Vagina (tissue), 2 donors: Measurements from ENCODE around the gene STARD4. TPM values are rescaled to one million over a fixed set of nuclear protein-coding genes. Genes with fewer than 3 reads are reported as not detected.

Experiments used
- DNase-seq, 2 donors: peaks; one replicate each; pipeline ENCODE4 v3.0.0-alpha.2; 2017; ENCODE audit errors: extremely low spot score in 2 of 2
- H3K27ac ChIP-seq: fragments of 200-600 bp; sonication (generic); one replicate; pipeline ENCODE4 v1.5.1; 2019
- H3K27me3 ChIP-seq: fragments of 200-600 bp; sonication (generic); one replicate; pipeline ENCODE4 v1.5.1; 2019
- H3K36me3 ChIP-seq, 2 donors: fragments of 200-600 bp; sonication (generic); one replicate each; pipeline ENCODE4 v1.5.1; 2017 to 2019
- H3K4me1 ChIP-seq: fragments of 200-600 bp; sonication (generic); one replicate; pipeline ENCODE4 v1.5.1; 2019
- H3K4me3 ChIP-seq, 2 donors: fragments of 200-600 bp; sonication (generic); 1 replicate in 1 of 2; 2 replicates in 1 of 2; pipeline ENCODE4 v1.5.1; 2016 to 2019
- H3K9me3 ChIP-seq: fragments of 200-600 bp; sonication (generic); one replicate; pipeline ENCODE4 v1.5.1; 2019
- CTCF ChIP-seq, 3 experiments: fragments of 450-650 bp in 2 of 3; fragments of 200-600 bp in 1 of 3; sonication (generic) in 1 of 3; IDR thresholded peaks; one replicate each; pipeline ENCODE4 v1.5.1; 2017 to 2019; ENCODE audit warnings: antibody characterized with exemption in 3 of 3, mild to moderate bottlenecking in 2 of 3, moderate library complexity in 2 of 3
- POLR2A ChIP-seq, 2 donors: fragments of 450-650 bp; IDR thresholded peaks; one replicate each; pipeline ENCODE4 v1.6.1; 2017; ENCODE audit warnings: antibody characterized with exemption in 2 of 2, mild to moderate bottlenecking in 2 of 2, moderate library complexity in 2 of 2
- POLR2AphosphoS5 ChIP-seq, 2 donors: sonication (generic); formaldehyde crosslinking; IDR thresholded peaks; one replicate each; pipeline ENCODE4 v1.9.0; 2017; ENCODE audit warnings: antibody characterized with exemption in 2 of 2, mild to moderate bottlenecking in 2 of 2, low read depth in 1 of 2; ENCODE audit not compliant: insufficient read depth in 1 of 2
- intact Hi-C: fragments of 100-400 bp; cut with DNase I; formaldehyde crosslinking; loops from one replicate; pipeline ENCODE4 v1.15.1; 2023
- total RNA-seq: library from RNA; depleted of rRNA; stranded (reverse); fragments of >200 nt; gene quantifications from one replicate; pipeline ENCODE4 v1.2.3, GENCODE V29; 2016

Gene STARD4
- total RNA-seq, 1 donor from 2014 or later, result 18.9 TPM

DNA sequence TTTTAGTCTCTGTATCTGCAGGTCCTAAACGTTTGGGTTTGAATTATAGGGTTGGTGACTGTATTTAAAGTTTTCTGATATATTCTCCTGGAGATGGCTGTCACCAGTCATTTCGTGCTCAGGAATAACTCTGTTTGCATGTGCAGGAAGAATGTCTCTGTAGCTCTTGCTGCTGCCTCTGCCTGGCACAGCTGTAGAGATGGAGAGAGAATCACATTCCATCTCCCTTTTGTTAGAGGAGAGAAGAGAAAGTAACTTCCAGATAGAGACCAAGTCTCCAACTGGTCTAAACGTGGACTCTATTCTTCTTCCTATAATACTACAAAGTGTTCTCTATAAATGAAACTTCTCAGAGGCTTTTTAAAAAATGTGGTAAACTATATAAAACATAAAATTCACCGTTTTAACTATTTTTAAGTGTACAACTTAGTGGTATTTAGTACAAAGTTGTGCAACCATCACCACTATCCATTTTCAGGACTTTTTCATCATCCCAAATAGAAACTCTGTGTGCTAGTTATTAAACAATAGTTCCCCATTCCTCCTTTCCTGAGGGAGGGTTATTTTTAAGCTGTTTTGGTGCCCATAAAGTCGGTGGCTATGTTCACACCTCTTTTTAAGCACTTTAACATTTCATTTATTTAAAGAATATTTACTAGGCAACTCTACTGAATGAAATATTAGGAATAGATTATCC, 20.7 kb upstream of the STARD4 start:
- H3K4me3 ChIP-seq, result no peak overlapping the region
- no peaks in the 10 kb centered on the region for H3K4me1 ChIP-seq
- H3K27me3 ChIP-seq, result no peaks in the 10 kb centered on the region
- no peaks in the 10 kb centered on the region for H3K36me3 ChIP-seq
- no peaks in the 10 kb centered on the region for H3K9me3 ChIP-seq
- TF ChIP-seq CTCF (IDR thresholded peaks at IDR 0.05) (no peak), POLR2AphosphoS5 (IDR thresholded peaks at IDR 0.05; ENCODE audit: insufficient read depth in 1 of 2, low read depth in 1 of 2) (no peak), POLR2A (IDR thresholded peaks at IDR 0.05) (no peak)
- intact Hi-C loops, result no loop called here
- DNase-seq, result no peak
- no peak overlapping the region for H3K27ac ChIP-seq

DNA sequence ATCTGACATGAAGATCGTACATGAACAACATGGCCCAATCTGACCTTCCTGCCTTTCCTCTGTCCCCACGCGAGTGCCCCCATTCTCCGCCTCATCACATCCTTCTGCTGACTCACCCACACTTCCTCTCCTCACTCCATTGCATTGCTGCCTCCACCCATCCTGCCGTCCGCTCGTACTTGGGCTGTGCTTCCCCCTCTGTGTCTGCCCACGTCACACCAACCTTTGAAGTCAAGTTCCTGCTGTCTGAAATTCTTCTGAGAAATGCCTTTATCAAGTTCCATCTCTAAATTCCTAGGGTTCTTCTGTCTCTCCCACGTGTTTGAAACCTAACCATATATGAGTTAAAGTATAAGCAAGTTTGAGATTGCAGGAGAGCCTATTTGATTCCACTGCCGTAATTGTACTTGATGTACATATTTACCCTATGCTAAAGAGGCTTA, 18.0 kb upstream of the STARD4 start:
- no peak overlapping the region for H3K27ac ChIP-seq
- H3K36me3 ChIP-seq, result no peaks in the 10 kb centered on the region
- no peak for TF ChIP-seq CTCF (IDR thresholded peaks at IDR 0.05)
- TF ChIP-seq POLR2A (IDR thresholded peaks at IDR 0.05), result no peak
- peak in 1 of 2 donors; percentile 33 for TF ChIP-seq POLR2AphosphoS5 (IDR thresholded peaks at IDR 0.05; ENCODE audit: insufficient read depth in 1 of 2, low read depth in 1 of 2)
- DNase-seq, result no peak
- no peaks in the 10 kb centered on the region for H3K4me1 ChIP-seq
- H3K4me3 ChIP-seq, result no peak overlapping the region
- H3K9me3 ChIP-seq, result no peaks in the 10 kb centered on the region
- H3K27me3 ChIP-seq, result no peaks in the 10 kb centered on the region
- intact Hi-C loops, result no loop called here

GRCh38 chr5:111528056-111528455, 15.7 kb upstream of the STARD4 start:
- H3K4me3 ChIP-seq, result no peak overlapping the region
- H3K4me1 ChIP-seq, result no peaks in the 10 kb centered on the region
- H3K27ac ChIP-seq, result no peak overlapping the region
- TF ChIP-seq POLR2A (IDR thresholded peaks at IDR 0.05) (no peak), CTCF (IDR thresholded peaks at IDR 0.05) (no peak), POLR2AphosphoS5 (IDR thresholded peaks at IDR 0.05; ENCODE audit: insufficient read depth in 1 of 2, low read depth in 1 of 2) (no peak)
- H3K9me3 ChIP-seq, result no peaks in the 10 kb centered on the region
- H3K27me3 ChIP-seq, result no peaks in the 10 kb centered on the region
- DNase-seq, result no peak
- intact Hi-C loops, result no loop called here
- H3K36me3 ChIP-seq, result no peaks in the 10 kb centered on the region

GRCh38 chr5:111520908-111521307, 8.6 kb upstream of the STARD4 start:
- TF ChIP-seq POLR2AphosphoS5 (IDR thresholded peaks at IDR 0.05; ENCODE audit: insufficient read depth in 1 of 2, low read depth in 1 of 2), result no peak
- no peak for TF ChIP-seq CTCF (IDR thresholded peaks at IDR 0.05)
- TF ChIP-seq POLR2A (IDR thresholded peaks at IDR 0.05), result no peak
- H3K4me1 ChIP-seq, result no peaks in the 10 kb centered on the region
- H3K4me3 ChIP-seq, result no peak overlapping the region
- H3K36me3 ChIP-seq, result no peaks in the 10 kb centered on the region
- DNase-seq, result no peak
- H3K27me3 ChIP-seq, result no peaks in the 10 kb centered on the region
- no peaks in the 10 kb centered on the region for H3K9me3 ChIP-seq
- intact Hi-C loops, result no loop called here
- no peak overlapping the region for H3K27ac ChIP-seq

DNA sequence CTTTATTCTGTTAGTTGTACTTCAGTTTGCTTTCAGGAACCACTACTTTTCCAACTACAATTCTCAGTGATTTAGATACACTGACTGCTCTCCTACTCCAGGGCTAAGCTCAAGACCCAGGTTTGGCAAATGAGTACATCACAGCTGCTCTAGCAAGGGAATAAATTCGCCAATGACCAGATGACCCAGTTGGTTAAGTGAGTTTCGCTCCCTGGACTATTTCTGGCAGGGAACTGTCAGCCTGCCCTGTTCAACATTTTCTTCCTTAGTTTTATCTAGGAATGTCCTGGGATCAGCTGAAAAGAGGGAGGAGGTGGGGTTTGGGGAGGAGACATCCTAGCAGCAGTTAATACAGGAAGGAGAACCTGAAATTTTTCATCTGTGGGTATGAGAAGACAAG, 6.4 kb upstream of the STARD4 start:
- Histone ChIP-seq H3K27me3 (no peaks in the 10 kb centered on the region), H3K9me3 (no peaks in the 10 kb centered on the region), H3K27ac (no peak overlapping the region), H3K4me3 (no peak overlapping the region), H3K36me3 (no peaks in the 10 kb centered on the region), H3K4me1 (no peaks in the 10 kb centered on the region)
- TF ChIP-seq POLR2A (IDR thresholded peaks at IDR 0.05), result no peak
- TF ChIP-seq CTCF (IDR thresholded peaks at IDR 0.05), result no peak
- intact Hi-C loops, result no loop called here
- no peak for DNase-seq
